Activated CD8-positive, alpha-beta memory T cell treated with anti-CD3 and anti-CD28 coated beads, Interleukin-2, amount 10 ng/mL, durations not matched to agents 7 days and 5 days (primary cell): ENCODE results near the gene LPAR4. TPM values are rescaled to one million over a fixed set of nuclear protein-coding genes. Genes with fewer than 3 reads are reported as not detected.
"Not testable (repeated sequence)": the region's sequence is repeated elsewhere in the genome, so short reads cannot be mapped to it uniquely, and the experiment has no call there.

Experiments
- ATAC-seq: fragments of 150-1000 bp; cut with Tn5 transposase; one replicate; pipeline ENCODE4 v1.10.0; 2021; ENCODE audit warnings: moderate library complexity
- CTCF ChIA-PET: fragments of 350-600 bp; sonication (Branson Sonifier 250); formaldehyde crosslinking; loops from one replicate; lab custom pipeline; 2021; ENCODE audit warnings: antibody characterized with exemption; lab: Charles Lee
- DNase-seq: peaks from one replicate; pipeline ENCODE4 v3.0.0-alpha.2; 2020
- H3K27ac Mint-ChIP-seq: one replicate; pipeline ENCODE4 v1.8.0; 2021; ENCODE audit warnings: mild to moderate bottlenecking, mixed read lengths
- H3K27me3 Mint-ChIP-seq: one replicate; pipeline ENCODE4 v1.8.0; 2021; ENCODE audit warnings: mixed read lengths
- H3K36me3 Mint-ChIP-seq: one replicate; pipeline ENCODE4 v1.8.0; 2021; ENCODE audit warnings: mild to moderate bottlenecking, mixed read lengths
- H3K4me1 Mint-ChIP-seq: one replicate; pipeline ENCODE4 v1.8.0; 2021; ENCODE audit warnings: mixed read lengths
- H3K4me3 Mint-ChIP-seq: one replicate; pipeline ENCODE4 v1.8.0; 2021; ENCODE audit warnings: mild to moderate bottlenecking, moderate library complexity, mixed read lengths
- H3K9me3 Mint-ChIP-seq: one replicate; pipeline ENCODE4 v1.8.0; 2022; ENCODE audit warnings: low read depth, mixed read lengths
- total RNA-seq, 2 experiments: library from RNA; stranded (reverse); gene quantifications; one replicate each; pipeline ENCODE4 v1.2.3, GENCODE V29; 2021

LPAR4 gene
- total RNA-seq, 2 experiments from 2014 or later: 0.40 TPM; not detected in 1

GRCh38 chrX:78769946-78770345 lies 22.4 kb downstream of the LPAR4 start:
- H3K27ac Mint-ChIP-seq: no peak overlapping the region
- peaks cover 2% of the 10 kb centered on the region for H3K9me3 Mint-ChIP-seq
- no peak for ATAC-seq
- CTCF ChIA-PET: no interaction called here
- no peak overlapping the region for H3K4me3 Mint-ChIP-seq
- H3K4me1 Mint-ChIP-seq: no peaks in the 10 kb centered on the region
- DNase-seq: no peak
- no peaks in the 10 kb centered on the region for H3K27me3 Mint-ChIP-seq
- H3K36me3 Mint-ChIP-seq: peaks cover 2% of the 10 kb centered on the region

DNA sequence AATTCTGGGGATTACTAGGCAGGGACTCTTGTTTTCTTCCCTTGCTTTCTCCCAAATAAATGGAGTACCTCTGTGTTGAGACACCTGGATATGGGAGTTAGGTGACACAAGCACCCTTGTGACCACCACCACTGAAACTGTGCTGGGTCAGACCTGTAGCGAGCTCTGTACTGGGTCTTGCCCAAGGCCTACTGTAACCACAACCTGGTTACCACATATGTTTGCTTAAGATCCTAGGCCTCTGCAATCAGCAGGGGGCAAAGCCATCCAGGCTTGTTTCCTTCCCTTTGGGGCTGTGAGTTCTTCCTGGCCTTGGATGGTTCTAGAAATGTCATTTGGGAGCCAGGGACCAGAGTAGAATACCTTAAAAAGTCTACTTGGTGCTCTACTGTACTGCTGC lies 49.4 kb downstream of the LPAR4 start:
- no peaks in the 10 kb centered on the region for H3K27me3 Mint-ChIP-seq
- peaks cover 5% of the 10 kb centered on the region for H3K9me3 Mint-ChIP-seq
- no peaks in the 10 kb centered on the region for H3K4me1 Mint-ChIP-seq
- CTCF ChIA-PET: no interaction called here
- no peak for ATAC-seq
- H3K4me3 Mint-ChIP-seq: no peak overlapping the region
- no peak for DNase-seq
- H3K36me3 Mint-ChIP-seq: peaks cover 5% of the 10 kb centered on the region
- H3K27ac Mint-ChIP-seq: no peak overlapping the region

DNA sequence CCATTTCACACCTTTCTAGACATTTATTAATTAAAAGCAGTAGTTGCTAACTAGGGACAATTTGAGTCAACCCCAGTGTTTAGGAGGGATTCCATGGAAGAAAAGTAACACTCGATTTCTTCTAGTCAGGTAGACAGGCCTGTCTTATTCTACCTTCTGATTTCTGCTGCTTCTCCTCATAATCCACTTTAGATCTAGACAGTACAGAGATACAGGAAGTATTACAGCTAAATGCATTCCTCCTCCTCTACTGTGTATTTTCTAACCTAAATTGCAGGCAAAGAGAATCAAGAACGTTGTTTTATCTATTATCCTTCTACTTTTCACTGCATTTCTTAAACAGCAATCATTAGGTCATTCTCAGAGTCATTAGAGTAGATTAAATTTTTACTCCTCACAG lies 52.6 kb downstream of the LPAR4 start:
- Mint-ChIP-seq H3K9me3 (peaks cover 5% of the 10 kb centered on the region), H3K27me3 (no peaks in the 10 kb centered on the region), H3K4me1 (no peaks in the 10 kb centered on the region), H3K36me3 (peaks cover 5% of the 10 kb centered on the region), H3K27ac (no peak overlapping the region), H3K4me3 (no peak overlapping the region)
- CTCF ChIA-PET: interaction anchor here (1.1 kb wide), 1 partner anchor 10 kb away, joined by 3 read pairs; no protein-coding TSS in a partner anchor
- DNase-seq: no peak
- ATAC-seq: no peak

- H3K27ac Mint-ChIP-seq: no peak overlapping the region
- no peaks in the 10 kb centered on the region for H3K4me1 Mint-ChIP-seq
- H3K27me3 Mint-ChIP-seq: no peaks in the 10 kb centered on the region
- peaks cover 5% of the 10 kb centered on the region for H3K9me3 Mint-ChIP-seq
- no peak for DNase-seq
- CTCF ChIA-PET: interaction anchor here (1.1 kb wide), 1 partner anchor 10 kb away, joined by 3 read pairs; no protein-coding TSS in a partner anchor
- ATAC-seq: no peak
- peaks cover 5% of the 10 kb centered on the region for H3K36me3 Mint-ChIP-seq
- no peak overlapping the region for H3K4me3 Mint-ChIP-seq
These were observed 53.2 kb downstream of the LPAR4 start for GRCh38 chrX:78800694-78801093.

GRCh38 chrX:78801522-78801921 lies 54.0 kb downstream of the LPAR4 start:
- no peaks in the 10 kb centered on the region for H3K4me1 Mint-ChIP-seq
- H3K4me3 Mint-ChIP-seq: no peak overlapping the region
- peaks cover 5% of the 10 kb centered on the region for H3K36me3 Mint-ChIP-seq
- DNase-seq: no peak
- ATAC-seq: no peak
- H3K27ac Mint-ChIP-seq: no peak overlapping the region
- H3K27me3 Mint-ChIP-seq: no peaks in the 10 kb centered on the region
- H3K9me3 Mint-ChIP-seq: peaks cover 5% of the 10 kb centered on the region
- CTCF ChIA-PET: no interaction called here

GRCh38 chrX:78802526-78802925 lies 55.0 kb downstream of the LPAR4 start:
- H3K4me3 Mint-ChIP-seq, H3K9me3 Mint-ChIP-seq, ATAC-seq, H3K36me3 Mint-ChIP-seq, CTCF ChIA-PET, H3K27me3 Mint-ChIP-seq, DNase-seq, H3K27ac Mint-ChIP-seq, H3K4me1 Mint-ChIP-seq: not testable (repeated sequence)

Other genes starting within 250 kb of the LPAR4 start
- gene RTL3, start 88.4 kb upstream of the LPAR4 start, total RNA-seq: under 1 TPM; 0.12 to 0.14 TPM
- 100 to 1,000 TPM in 1 of 2 experiments, 10 to 100 TPM in 1; 69.3 to 105 TPM for gene P2RY10, start 197.7 kb downstream of the LPAR4 start, total RNA-seq